Mammary epithelial cell (primary cell): ENCODE measurements around the gene LY86.

Experiments
- EZH2 ChIP-seq: IDR thresholded peaks from 2 replicates; pipeline ENCODE4 v1.6.1; 2012; ENCODE audit warnings: low read length, inconsistent platforms, borderline replicate concordance
- TF ChIP-seq, protein P1 (sequence below), 2 donors: IDR thresholded peaks in 1 of 2; conservative IDR thresholded peaks in 1 of 2; 2 replicates each; pipeline ENCODE4 v1.5.1; 2011 to 2012; ENCODE audit warnings: inconsistent platforms in 2 of 2, low read length in 2 of 2, mild to moderate bottlenecking in 2 of 2, control low read depth in 1 of 2, low read depth in 1 of 2; ENCODE audit not compliant: insufficient read depth in 1 of 2; ENCODE audit errors: extremely low read depth in 1 of 2

DNA sequence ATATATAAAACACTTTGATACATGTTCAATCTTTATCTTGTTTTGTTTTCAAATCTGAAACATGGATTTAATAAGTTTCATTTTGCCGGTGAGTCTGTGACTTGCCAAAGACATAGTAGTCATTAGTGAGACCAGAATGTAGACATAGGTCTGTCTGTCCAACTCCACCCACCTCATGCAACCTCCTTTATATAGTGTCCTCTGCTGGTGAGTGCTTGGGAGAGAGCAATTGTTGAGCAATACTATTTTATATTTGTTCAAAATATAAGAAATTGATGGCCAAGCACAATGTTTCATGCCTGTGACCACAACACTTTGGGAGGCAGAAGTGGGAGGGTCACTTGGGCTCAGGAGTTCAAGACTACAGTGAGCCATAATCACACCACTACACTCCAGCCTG is 10.8 kb upstream of the LY86 start:
- TF ChIP-seq, protein P1, sequence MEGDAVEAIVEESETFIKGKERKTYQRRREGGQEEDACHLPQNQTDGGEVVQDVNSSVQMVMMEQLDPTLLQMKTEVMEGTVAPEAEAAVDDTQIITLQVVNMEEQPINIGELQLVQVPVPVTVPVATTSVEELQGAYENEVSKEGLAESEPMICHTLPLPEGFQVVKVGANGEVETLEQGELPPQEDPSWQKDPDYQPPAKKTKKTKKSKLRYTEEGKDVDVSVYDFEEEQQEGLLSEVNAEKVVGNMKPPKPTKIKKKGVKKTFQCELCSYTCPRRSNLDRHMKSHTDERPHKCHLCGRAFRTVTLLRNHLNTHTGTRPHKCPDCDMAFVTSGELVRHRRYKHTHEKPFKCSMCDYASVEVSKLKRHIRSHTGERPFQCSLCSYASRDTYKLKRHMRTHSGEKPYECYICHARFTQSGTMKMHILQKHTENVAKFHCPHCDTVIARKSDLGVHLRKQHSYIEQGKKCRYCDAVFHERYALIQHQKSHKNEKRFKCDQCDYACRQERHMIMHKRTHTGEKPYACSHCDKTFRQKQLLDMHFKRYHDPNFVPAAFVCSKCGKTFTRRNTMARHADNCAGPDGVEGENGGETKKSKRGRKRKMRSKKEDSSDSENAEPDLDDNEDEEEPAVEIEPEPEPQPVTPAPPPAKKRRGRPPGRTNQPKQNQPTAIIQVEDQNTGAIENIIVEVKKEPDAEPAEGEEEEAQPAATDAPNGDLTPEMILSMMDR (conservative IDR thresholded peaks at IDR 0.05 in 1 of 2, IDR thresholded peaks at IDR 0.05 in 1 of 2; ENCODE audit: extremely low read depth in 1 of 2, insufficient read depth in 1 of 2, low read depth in 1 of 2, low read length in 2 of 2): peak in 1 of 2 donors; percentile 21
- TF ChIP-seq EZH2: no peak
